Activated naive CD8-positive, alpha-beta T cell treated with anti-CD3 and anti-CD28 coated beads, Interleukin-2, amount 50 U/mL, for 16 hours (primary cell): ENCODE data around the gene EYS.

Source experiments
- DNase-seq: peaks from one replicate; pipeline ENCODE4 v3.0.0-alpha.2; 2020; ENCODE audit warnings: low read depth, low spot score

Gene EYS

GRCh38 chr6:64622944-64623343 lies 1084.1 kb downstream of the EYS start:
- DNase-seq, result no peak

GRCh38 chr6:64602993-64603392 lies 1104.0 kb downstream of the EYS start:
- DNase-seq, result no peak

GRCh38 chr6:64591676-64592036 lies 1115.4 kb downstream of the EYS start:
- no peak for DNase-seq

DNA sequence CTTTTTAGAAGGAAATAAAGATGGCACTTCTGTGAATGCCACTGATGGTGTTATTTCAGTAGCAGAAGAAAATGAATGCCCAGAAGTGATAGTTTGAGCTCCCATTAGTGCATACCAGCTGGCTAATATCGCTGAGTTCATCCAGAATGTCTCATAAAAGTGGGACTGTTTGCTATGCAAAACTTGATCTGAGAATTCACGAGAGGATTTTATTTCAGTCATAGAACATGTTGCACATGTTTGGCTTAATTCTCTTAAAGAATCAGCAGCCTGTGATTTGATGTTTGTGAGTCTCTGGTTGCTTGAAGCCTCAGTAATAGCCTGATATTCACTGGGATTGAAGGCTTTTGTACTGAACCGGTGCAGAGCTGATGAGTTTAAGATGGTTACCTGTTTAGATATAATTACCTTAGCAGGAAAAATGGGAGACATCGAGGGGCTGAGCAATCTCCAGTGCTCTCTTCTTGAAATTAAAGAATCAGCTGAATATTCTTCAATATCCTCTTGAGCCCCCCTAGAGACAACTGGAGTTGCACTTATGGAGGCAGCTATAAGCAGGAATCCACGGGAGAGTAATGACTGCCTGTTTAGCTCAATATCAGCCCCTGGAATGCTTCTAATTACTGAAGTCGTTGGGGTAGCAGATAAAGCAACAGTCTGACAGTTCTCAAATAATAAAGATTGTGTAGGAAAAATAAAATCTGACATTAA lies 1115.9 kb downstream of the EYS start:
- DNase-seq, result no peak

DNA sequence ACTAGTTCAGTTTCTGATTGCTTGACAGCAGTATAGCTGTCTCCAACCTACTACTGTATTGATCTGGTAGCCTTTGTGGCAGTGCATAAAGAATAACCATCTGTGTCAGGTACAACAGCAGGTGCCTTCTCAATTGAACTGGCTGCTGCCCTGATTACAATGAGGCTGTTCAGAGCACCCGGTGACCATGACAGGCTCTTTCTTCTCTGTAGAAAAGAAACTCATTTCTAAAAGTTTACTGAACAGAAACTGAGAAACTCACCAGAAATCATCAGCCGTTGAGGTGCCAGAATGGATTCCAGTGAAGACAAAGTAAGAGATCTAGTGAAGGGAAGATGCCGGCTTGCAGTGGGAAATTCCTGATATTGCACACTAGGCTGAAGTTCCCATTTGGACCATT lies 1117.1 kb downstream of the EYS start:
- no peak for DNase-seq

DNA sequence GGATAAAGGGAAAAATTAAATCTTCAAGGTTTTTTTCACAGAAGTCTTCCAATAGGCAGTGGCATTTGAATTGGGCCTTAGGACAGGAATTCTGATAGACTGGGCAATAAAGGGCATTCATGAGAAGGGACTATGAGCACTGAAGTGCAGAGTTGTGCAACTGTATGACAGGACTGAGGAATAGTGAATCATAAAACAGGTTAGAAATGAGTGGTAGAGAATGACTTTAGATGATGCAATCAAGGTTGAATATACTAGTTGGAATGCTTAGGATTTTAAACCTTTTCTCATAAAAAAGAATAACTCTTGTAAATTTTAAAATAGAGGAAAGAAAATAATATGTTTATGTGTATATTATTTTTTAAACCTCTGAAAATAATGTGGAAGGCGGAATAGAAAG lies 1126.7 kb downstream of the EYS start:
- DNase-seq, result no peak

DNA sequence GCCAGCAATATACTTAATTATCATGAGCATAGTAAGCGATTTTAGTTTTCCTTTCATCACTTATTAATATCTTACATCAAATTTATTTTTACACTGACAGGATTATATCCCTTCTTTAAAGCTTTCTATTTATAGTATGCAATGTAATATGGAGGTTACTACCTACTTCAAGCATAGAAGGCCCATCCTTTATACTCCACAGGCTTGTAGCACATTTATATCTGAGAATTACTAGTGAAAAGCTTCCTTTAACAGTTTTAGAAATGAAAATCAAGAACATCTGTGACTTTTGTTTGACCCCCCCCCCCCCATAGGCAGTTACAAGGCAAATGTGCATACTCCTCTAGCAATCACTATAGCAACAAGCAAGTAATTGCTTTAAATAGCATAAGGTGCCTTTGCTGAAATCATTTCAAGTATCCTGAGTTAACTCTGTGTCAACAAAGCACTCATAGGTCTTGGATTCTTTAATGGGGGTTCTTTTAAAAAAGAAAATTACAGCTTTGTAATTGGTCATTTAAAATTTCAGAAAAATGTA lies 1153.7 kb downstream of the EYS start:
- no peak for DNase-seq

GRCh38 chr6:64547594-64548268 lies 1159.3 kb downstream of the EYS start:
- DNase-seq, result no peak

GRCh38 chr6:64539917-64540316 lies 1167.1 kb downstream of the EYS start:
- DNase-seq, result no peak

DNA sequence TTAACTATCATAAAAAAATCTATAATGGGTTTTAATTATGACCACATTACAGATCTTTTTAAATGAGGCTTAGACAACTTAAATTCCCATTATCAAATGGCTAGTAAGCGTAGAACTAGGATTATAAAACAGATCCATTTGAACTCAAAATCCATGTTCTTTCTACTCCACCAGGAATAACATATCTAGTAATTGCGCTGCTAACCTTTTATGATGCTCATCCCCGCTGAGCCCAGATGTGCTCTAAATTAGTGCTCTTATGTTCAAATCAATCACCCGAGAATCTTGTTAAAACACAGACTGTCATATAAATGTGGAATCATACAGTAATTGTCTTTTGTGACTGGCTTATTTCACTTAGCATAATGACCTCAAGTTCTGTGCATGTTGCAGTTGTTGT lies 1168.3 kb downstream of the EYS start:
- no peak for DNase-seq

DNA sequence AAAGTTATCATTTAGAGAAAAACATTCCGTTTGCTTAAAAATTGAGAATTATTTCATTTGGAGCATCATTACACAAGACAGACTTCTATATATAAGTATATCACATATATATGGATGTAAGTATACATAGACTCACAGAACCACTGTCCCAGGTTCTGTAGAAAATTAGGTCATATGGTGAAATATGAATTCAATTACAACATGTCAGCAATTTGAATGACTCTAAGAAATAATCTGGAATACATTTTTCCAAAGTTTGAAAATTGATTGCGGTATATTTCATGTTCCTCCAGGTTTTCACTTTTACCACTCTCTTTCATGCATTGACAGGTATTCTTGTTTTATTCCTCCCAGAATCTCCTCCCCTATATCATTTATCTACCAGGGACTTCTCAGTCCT lies 1179.1 kb downstream of the EYS start:
- DNase-seq, result no peak

- DNase-seq, result no peak
Measured at GRCh38 chr6:64522859-64523258, 1184.2 kb downstream of the EYS start.

DNA sequence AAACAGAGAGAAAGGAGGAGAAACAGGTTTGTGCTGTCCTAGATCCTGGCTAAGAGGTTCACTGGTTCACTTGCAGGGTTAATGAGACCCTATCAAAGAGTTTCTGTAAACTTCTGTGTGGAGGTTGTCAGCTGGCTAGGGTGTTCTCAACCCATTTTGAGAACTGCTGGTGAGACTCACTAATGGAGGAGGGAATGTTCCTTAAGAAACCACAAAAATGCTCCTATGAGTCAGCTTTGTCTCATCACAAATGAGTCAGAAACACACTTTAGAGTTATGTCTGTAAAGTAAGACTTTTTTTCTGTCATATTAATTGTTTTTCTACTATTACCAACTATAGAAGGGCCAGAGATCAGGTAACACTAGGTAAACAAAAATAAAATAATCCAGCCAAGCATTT lies 1187.0 kb downstream of the EYS start:
- no peak for DNase-seq

DNA sequence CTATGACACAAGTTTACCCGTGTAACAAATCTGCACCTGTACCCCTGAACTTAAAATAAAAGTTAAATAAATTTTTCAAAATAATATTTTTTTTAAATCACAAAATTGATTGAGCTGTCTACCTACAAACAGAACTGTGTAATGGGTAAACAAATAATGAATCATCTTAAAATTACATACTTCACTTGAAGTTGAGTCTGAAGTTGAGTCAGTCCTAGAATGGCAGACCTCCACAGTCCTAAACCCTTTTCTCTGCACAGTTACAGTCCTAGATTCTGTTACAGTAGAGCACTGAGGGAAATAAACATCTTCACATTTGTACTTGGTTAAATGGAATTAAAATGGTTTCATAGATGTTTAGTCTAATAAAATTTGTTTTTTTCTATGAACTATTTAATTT lies 1190.6 kb downstream of the EYS start:
- DNase-seq, result no peak

DNA sequence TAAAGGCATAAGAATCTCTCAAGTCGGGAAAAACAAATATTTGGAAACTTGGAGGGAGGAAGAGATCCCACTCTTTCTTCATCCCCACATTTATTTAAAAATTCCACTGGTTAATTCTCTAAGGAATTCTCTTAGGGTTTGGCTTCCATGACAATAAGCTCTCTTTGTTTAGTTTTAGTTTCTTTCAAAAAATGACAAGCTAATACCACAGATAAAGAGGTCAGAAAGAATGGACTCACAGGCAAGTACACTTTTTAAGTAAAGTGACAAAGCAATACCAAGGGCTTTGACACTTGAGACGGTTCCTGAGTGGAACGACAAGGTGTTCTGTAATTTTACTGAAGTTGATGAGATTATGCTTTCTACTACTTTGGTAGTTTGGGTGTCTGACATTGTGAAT lies 1199.4 kb downstream of the EYS start:
- DNase-seq, result no peak

DNA sequence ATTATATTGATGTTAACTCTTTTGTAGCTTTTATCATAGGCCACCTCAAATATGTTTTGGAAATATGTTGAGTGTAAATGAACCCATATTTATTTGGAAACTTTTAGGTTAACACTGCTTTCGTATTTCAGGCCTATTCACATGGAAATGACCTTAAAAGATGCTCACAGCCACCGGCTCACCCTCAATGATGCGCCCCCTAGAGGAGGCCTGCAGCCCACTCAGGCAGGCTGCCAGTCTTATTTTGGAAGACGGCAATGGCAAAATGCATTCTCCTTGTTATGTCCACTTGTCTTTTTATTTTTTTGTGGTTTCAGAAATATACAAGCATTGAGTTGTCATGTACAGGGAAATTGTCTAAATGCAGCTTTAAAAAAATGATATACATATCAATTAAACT lies 1201.7 kb downstream of the EYS start:
- no peak for DNase-seq

GRCh38 chr6:64504503-64504902 lies 1202.5 kb downstream of the EYS start:
- DNase-seq, result no peak

DNA sequence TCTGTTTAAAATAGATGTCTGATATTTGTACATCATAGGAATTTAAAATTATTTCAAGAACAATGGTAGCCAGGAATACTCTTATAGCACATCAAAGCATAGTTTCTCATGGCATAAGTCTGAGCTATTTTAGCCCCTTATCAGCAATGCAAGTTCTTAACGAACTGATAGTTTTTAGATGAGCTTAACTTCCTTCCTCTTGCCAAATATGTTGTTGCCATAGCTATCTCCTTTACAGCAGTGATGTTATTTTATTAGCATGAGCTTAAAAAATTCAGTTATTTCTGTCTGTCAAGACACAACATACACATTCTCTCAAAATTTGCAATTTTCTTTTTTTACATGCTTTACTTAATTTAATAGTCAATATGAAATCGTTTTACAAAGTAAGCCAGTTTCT lies 1204.2 kb downstream of the EYS start:
- DNase-seq, result no peak

- DNase-seq, result no peak
Measured at GRCh38 chr6:64497634-64498033, 1209.4 kb downstream of the EYS start.

DNA sequence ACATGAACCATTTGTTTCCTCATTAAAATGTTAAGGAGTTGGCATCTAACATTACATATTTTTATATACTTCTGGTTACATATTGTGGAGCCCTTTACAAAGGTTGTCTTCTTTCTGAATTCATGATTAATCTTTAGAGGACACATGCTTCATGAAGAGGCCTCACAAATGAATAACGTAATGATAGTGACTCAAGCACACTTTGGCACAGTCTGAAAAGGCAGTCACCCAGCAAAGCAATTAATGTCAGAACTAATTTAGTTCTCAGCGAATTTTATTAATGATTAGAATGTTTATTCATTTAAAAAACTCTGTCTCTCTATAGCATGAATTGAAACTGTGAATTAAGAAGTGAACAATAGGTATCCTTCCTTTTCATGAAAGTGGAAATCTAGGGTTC lies 1217.3 kb downstream of the EYS start:
- no peak for DNase-seq

- DNase-seq, result no peak
Measured at GRCh38 chr6:64486578-64487351, 1220.3 kb downstream of the EYS start.

DNA sequence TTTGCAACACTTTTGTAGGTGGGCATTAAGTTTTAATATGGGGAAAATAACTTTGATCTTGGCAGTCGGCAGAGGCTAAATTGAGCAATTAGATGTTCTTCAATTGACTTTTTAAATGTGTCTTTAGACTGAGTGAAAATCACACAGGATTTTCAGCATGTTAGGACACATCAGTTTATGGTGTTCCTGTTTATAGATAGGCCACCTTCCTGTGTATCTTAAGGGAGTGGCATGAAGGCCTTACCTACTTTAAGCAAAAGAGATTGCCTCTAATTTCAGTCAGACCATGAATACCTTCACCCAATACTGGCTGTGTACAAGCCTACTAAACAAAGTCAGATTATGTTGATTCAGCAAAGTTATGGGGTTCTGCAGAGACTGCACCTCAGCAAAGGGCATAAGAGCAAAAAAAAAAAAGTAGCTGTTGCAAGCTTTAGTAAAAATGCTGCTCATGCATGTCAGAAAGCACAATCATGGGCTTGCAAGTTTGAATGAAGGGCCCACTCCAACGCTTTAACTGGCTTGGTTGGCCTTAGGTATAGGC lies 1223.0 kb downstream of the EYS start:
- DNase-seq, result no peak
